ENCODE results near the gene COMT.

The COMT gene

GRCh38 chr22:20015187-20015625, 73.6 kb downstream of the COMT start:
- in situ Hi-C loops (cut with HindIII; ENCODE audit: low sequenced_read_pairs) = no loop called here

GRCh38 chr22:20015971-20016733, 74.6 kb downstream of the COMT start:
- no peak for TF ChIP-seq CTCF (IDR thresholded peaks at IDR 0.05; ENCODE audit: low read depth, low read length)
- H3K4me3 ChIP-seq (ENCODE audit: low read depth, low read length) = peak overlapping the region; percentile 43
- in situ Hi-C loops (cut with HindIII; ENCODE audit: low sequenced_read_pairs) = no loop called here
- DNase-seq (ENCODE audit: low read depth, low spot score) = no peak

More at GRCh38 chr22:20015187-20015625, 73.6 kb downstream of the COMT start:
- no peak for DNase-seq (ENCODE audit: low read depth, low spot score)
- no peak overlapping the region for H3K4me3 ChIP-seq (ENCODE audit: low read depth, low read length)
- no peak for TF ChIP-seq CTCF (IDR thresholded peaks at IDR 0.05; ENCODE audit: low read depth, low read length)

GRCh38 chr22:20016734-20017621, 75.4 kb downstream of the COMT start, which contains the start of gene ARVCF:
Gene ARVCF (minus strand): TSS chr22:20016823. CDS start chr22:19990794, 26,029 bp downstream.
- peak; percentile 87 for DNase-seq (ENCODE audit: low read depth, low spot score)
- TF ChIP-seq CTCF (IDR thresholded peaks at IDR 0.05; ENCODE audit: low read depth, low read length) = no peak
- H3K4me3 ChIP-seq (ENCODE audit: low read depth, low read length) = peak within 1 kb of the TSS; percentile 43
- in situ Hi-C loops (cut with HindIII; ENCODE audit: low sequenced_read_pairs) = no loop called here

- DNase-seq (ENCODE audit: low read depth, low spot score) = no peak
- no peak overlapping the region for H3K4me3 ChIP-seq (ENCODE audit: low read depth, low read length)
- TF ChIP-seq CTCF (IDR thresholded peaks at IDR 0.05; ENCODE audit: low read depth, low read length) = no peak
- in situ Hi-C loops (cut with HindIII; ENCODE audit: low sequenced_read_pairs) = no loop called here
Measured at GRCh38 chr22:20017622-20017958, 76.0 kb downstream of the COMT start.

- no peak for TF ChIP-seq CTCF (IDR thresholded peaks at IDR 0.05; ENCODE audit: low read depth, low read length)
- in situ Hi-C loops (cut with HindIII; ENCODE audit: low sequenced_read_pairs) = no loop called here
- no peak for DNase-seq (ENCODE audit: low read depth, low spot score)
- H3K4me3 ChIP-seq (ENCODE audit: low read depth, low read length) = no peak overlapping the region
Measured at GRCh38 chr22:20018001-20018400, 76.4 kb downstream of the COMT start.

Measured in astrocyte of the spinal cord (primary cell).